ENCODE results near the gene GEMIN2. TPM values are rescaled to one million over a fixed set of nuclear protein-coding genes. Genes with fewer than 3 reads are reported as not detected.
"Not testable (repeated sequence)": the region's sequence is repeated elsewhere in the genome, so short reads cannot be mapped to it uniquely, and the experiment has no call there.

The GEMIN2 gene
- total RNA-seq, 1 experiment from 2014 or later: 15.1 TPM

DNA sequence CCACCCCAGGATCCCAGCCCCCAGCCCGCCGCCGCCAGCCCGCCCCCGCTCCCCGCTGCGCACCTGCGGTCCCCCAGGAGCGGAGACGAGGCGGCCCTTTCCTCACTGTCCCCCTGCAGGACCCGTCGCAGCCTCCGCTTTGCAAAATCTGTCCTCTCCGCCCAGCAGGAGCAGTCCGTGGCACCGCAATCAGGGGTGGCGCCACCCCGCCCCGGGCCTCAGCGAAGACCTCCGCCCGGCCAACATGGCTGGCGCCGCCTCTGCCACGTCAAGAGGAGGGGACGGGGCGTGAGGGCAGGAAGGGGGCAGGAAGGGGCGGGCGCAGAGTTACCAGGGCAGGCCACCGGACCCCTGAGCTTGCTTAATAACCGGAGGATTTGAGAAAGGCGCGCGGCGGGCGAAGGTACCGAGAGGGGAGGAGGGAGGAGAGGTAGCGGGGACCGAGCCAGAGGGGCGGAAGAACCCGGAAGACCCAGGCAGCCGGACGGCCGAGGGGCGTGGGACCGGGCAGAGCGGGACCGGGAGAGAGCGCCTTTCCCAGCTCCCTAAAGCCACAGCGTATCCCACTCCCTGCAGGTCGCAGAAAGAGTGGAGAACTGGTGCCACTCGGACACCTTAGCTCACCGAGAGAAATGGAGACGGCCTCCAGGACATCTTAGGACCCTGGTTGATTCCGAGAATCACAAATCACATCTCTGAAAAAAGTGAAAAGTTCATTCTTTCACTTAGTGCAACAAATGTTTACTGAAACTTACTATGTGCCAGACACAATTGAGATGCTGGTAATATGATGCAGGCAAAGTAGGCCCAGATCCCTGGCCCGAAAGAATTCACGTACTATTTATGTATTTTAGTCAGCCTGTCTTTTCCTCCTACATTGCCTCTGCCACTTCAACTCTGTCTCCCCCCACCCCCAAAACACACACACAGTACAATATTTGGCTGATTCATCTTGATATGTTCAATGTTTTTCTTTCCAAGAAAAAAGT lies 10.9 kb upstream of the GEMIN2 start, which contains the start of gene SEC23A:
SEC23A (minus strand) TSS at position 267 of the 989 bp plus-strand sequence. CDS start 7,117 bp downstream, outside the sequence.
- H3K36me3 ChIP-seq (ENCODE audit: control insufficient read depth, insufficient read depth, low read length): no peaks in the 10 kb centered on the region; the same call in 1 of the 2 replicates
- H3K4me3 ChIP-seq (ENCODE audit: low read depth in 2 of 2, low read length in 2 of 2): peak within 1 kb of the TSS; percentile 69 to 92
- ChIA-PET POLR2A (interaction anchor here (0.6 to 1.1 kb wide), 3 partner anchors 9 to 16 kb away, joined by 3 to 5 read pairs (median 3); partner anchors contain the start of gene GEMIN2), CTCF (interaction anchor here (0.7 kb wide), 2 partner anchors 109 to 236 kb away, joined by 3 to 15 read pairs; no protein-coding TSS in a partner anchor)
- in situ Hi-C loops (cut with HindIII; ENCODE audit: low pct_unique_long_range_greater_than_20kb, low sequenced_read_pairs): no loop called here
- intact Hi-C loops (cut with micrococcal nuclease; ENCODE audit: unreplicated experiment): no loop called here
- no peaks in the 10 kb centered on the region; the same call in none of the 2 replicates for H3K4me1 ChIP-seq (ENCODE audit: control insufficient read depth, insufficient read depth, low read length)
- H3K27ac ChIP-seq (ENCODE audit: low read length): peak within 1 kb of the TSS; percentile 83
- ATAC-seq: peak; percentile 98
- peak; percentile 78 for TF ChIP-seq POLR2AphosphoS5 (IDR thresholded peaks at IDR 0.05; ENCODE audit: low read depth, low read length)
- no peak for TF ChIP-seq TCF7L2 (IDR thresholded peaks at IDR 0.05; ENCODE audit: low read depth, low read length)
- TF ChIP-seq SIN3A (IDR thresholded peaks at IDR 0.05; ENCODE audit: borderline replicate concordance, insufficient read depth, low read depth, low read length): peak; percentile 52; the same call in 1 of the 2 replicates
- TF ChIP-seq, protein P1, sequence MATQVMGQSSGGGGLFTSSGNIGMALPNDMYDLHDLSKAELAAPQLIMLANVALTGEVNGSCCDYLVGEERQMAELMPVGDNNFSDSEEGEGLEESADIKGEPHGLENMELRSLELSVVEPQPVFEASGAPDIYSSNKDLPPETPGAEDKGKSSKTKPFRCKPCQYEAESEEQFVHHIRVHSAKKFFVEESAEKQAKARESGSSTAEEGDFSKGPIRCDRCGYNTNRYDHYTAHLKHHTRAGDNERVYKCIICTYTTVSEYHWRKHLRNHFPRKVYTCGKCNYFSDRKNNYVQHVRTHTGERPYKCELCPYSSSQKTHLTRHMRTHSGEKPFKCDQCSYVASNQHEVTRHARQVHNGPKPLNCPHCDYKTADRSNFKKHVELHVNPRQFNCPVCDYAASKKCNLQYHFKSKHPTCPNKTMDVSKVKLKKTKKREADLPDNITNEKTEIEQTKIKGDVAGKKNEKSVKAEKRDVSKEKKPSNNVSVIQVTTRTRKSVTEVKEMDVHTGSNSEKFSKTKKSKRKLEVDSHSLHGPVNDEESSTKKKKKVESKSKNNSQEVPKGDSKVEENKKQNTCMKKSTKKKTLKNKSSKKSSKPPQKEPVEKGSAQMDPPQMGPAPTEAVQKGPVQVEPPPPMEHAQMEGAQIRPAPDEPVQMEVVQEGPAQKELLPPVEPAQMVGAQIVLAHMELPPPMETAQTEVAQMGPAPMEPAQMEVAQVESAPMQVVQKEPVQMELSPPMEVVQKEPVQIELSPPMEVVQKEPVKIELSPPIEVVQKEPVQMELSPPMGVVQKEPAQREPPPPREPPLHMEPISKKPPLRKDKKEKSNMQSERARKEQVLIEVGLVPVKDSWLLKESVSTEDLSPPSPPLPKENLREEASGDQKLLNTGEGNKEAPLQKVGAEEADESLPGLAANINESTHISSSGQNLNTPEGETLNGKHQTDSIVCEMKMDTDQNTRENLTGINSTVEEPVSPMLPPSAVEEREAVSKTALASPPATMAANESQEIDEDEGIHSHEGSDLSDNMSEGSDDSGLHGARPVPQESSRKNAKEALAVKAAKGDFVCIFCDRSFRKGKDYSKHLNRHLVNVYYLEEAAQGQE (IDR thresholded peaks at IDR 0.05; ENCODE audit: insufficient read depth in 1 of 2, low read depth in 2 of 2, low read length in 1 of 2): no peak
- TF ChIP-seq, protein P2, sequence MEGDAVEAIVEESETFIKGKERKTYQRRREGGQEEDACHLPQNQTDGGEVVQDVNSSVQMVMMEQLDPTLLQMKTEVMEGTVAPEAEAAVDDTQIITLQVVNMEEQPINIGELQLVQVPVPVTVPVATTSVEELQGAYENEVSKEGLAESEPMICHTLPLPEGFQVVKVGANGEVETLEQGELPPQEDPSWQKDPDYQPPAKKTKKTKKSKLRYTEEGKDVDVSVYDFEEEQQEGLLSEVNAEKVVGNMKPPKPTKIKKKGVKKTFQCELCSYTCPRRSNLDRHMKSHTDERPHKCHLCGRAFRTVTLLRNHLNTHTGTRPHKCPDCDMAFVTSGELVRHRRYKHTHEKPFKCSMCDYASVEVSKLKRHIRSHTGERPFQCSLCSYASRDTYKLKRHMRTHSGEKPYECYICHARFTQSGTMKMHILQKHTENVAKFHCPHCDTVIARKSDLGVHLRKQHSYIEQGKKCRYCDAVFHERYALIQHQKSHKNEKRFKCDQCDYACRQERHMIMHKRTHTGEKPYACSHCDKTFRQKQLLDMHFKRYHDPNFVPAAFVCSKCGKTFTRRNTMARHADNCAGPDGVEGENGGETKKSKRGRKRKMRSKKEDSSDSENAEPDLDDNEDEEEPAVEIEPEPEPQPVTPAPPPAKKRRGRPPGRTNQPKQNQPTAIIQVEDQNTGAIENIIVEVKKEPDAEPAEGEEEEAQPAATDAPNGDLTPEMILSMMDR (IDR thresholded peaks at IDR 0.05): no peak
- DNase-seq (ENCODE audit: low read depth, low spot score): no peak
- BruUV-seq (replicated peaks): TSS peak; percentile 95
- H3K9me3 ChIP-seq (ENCODE audit: control insufficient read depth, insufficient read depth, low read depth, low read length): no peaks in the 10 kb centered on the region
- no peaks in the 10 kb centered on the region for H3K27me3 ChIP-seq (ENCODE audit: control insufficient read depth, insufficient read depth, low read length)

DNA sequence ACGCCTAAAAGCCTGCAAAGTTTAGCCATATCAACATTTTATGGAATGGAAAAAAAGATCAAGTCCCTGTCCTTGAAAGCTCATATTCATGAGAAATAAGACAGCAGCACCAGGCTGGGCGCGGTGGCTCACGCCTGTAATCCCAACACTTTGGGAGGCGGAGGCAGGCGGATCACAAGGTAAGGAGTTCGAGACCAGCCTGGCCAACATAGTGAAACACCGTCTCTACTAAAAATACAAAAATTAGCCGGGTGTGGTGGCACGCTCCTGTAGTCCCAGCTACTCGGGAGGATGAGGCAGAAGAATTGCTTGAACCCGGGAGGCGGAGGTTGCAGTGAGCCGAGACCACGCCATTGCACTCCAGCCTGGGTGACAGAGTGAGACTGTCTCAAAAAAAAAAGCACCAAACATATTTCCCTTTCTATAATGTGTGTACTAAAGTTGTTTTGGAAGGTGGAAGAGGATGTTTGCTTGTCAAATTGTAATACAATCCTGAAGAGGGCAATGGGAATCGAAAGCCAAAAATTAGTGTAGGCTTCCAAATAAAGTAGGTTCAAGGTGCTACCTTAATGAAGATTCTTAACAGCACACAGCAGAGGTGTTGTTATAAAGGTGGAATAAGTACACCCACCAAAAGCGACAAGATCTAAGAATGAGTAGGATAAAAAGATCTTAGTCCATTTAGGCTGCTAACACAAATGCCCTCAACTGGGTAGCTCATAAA lies 9.9 kb upstream of the GEMIN2 start:
- peak overlapping the region; percentile 83 for H3K27ac ChIP-seq (ENCODE audit: low read length)
- DNase-seq (ENCODE audit: low read depth, low spot score); H3K36me3 ChIP-seq (ENCODE audit: control insufficient read depth, insufficient read depth, low read length); in situ Hi-C loops (cut with HindIII; ENCODE audit: low pct_unique_long_range_greater_than_20kb, low sequenced_read_pairs); H3K4me1 ChIP-seq (ENCODE audit: control insufficient read depth, insufficient read depth, low read length); intact Hi-C loops (cut with micrococcal nuclease; ENCODE audit: unreplicated experiment); H3K9me3 ChIP-seq (ENCODE audit: control insufficient read depth, insufficient read depth, low read depth, low read length); ATAC-seq; BruUV-seq (replicated peaks); H3K27me3 ChIP-seq (ENCODE audit: control insufficient read depth, insufficient read depth, low read length): not testable (repeated sequence)
- CTCF ChIA-PET: interaction anchor here (0.7 kb wide), 2 partner anchors 108 to 237 kb away, joined by 3 to 15 read pairs; no protein-coding TSS in a partner anchor
- H3K4me3 ChIP-seq (ENCODE audit: low read depth in 2 of 2, low read length in 2 of 2): peak overlapping the region; percentile 69 to 92
- POLR2A ChIA-PET: interaction anchor here (1.1 kb wide), 2 partner anchors 10 kb away, joined by 3 to 5 read pairs; partner anchors contain the start of gene GEMIN2
